CD8-positive, alpha-beta memory T cell (primary cell): ENCODE data around the gene SPACA6. TPM values are rescaled to one million over a fixed set of nuclear protein-coding genes. Genes with fewer than 3 reads are reported as not detected.
"Not testable (repeated sequence)": the region's sequence is repeated elsewhere in the genome, so short reads cannot be mapped to it uniquely, and the experiment has no call there.

Source experiments
- CTCF ChIA-PET: fragments of 350-600 bp; sonication (Branson Sonifier 250); formaldehyde crosslinking; loops from one replicate; lab custom pipeline; 2021; ENCODE audit warnings: antibody characterized with exemption; lab: Charles Lee
- POLR2A ChIA-PET: fragments of 350-600 bp; sonication (Branson Sonifier 250); formaldehyde crosslinking; loops from one replicate; lab custom pipeline; 2021; ENCODE audit warnings: antibody characterized with exemption; lab: Charles Lee
- DNase-seq, 5 donors: peaks; one replicate each; pipeline versions ENCODE4 v3.0.0 to v3.0.0-alpha.2; 2020 to 2022; ENCODE audit warnings: mixed read lengths in 1 of 5
- H3K27ac ChIP-seq: one replicate; pipeline ENCODE4 v1.7.0; 2013; ENCODE audit warnings: low read depth, mild to moderate bottlenecking, low read length, moderate library complexity
- H3K27me3 ChIP-seq: 2 replicates; pipeline ENCODE4 v1.7.0; 2013; ENCODE audit warnings: low read length, mild to moderate bottlenecking; ENCODE audit not compliant: insufficient read depth, poor library complexity, severe bottlenecking
- H3K36me3 ChIP-seq: 2 replicates; pipeline ENCODE4 v1.7.0; 2013; ENCODE audit warnings: mild to moderate bottlenecking, low read length, moderate library complexity; ENCODE audit not compliant: insufficient read depth
- H3K4me1 ChIP-seq: 2 replicates; pipeline ENCODE4 v1.7.0; 2013; ENCODE audit warnings: mild to moderate bottlenecking, low read length, moderate library complexity; ENCODE audit not compliant: insufficient read depth
- H3K4me3 ChIP-seq: 2 replicates; pipeline ENCODE4 v1.7.0; 2013; ENCODE audit warnings: mild to moderate bottlenecking, low read length
- H3K9me3 ChIP-seq: 2 replicates; pipeline ENCODE4 v1.7.0; 2013; ENCODE audit warnings: mild to moderate bottlenecking, low read length
- H3K27ac Mint-ChIP-seq, 8 donors: one replicate each; pipeline ENCODE4 v1.8.0; 2020 to 2021; ENCODE audit warnings: mixed read lengths in 8 of 8, mild to moderate bottlenecking in 6 of 8, inconsistent platforms in 3 of 8, moderate library complexity in 3 of 8
- H3K27me3 Mint-ChIP-seq, 2 donors: one replicate each; pipeline ENCODE4 v1.8.0; 2020 to 2021; ENCODE audit warnings: mixed read lengths in 2 of 2, mild to moderate bottlenecking in 1 of 2, moderate library complexity in 1 of 2
- H3K36me3 Mint-ChIP-seq, 3 donors: one replicate each; pipeline ENCODE4 v1.8.0; 2020 to 2021; ENCODE audit warnings: mixed read lengths in 3 of 3, inconsistent platforms in 1 of 3, mild to moderate bottlenecking in 1 of 3
- H3K4me1 Mint-ChIP-seq, 3 donors: one replicate each; pipeline ENCODE4 v1.8.0; 2020 to 2021; ENCODE audit warnings: mixed read lengths in 3 of 3, inconsistent platforms in 1 of 3, mild to moderate bottlenecking in 1 of 3
- H3K4me3 Mint-ChIP-seq, 7 donors: one replicate each; pipeline ENCODE4 v1.8.0; 2020 to 2021; ENCODE audit warnings: mixed read lengths in 7 of 7, mild to moderate bottlenecking in 6 of 7, moderate library complexity in 4 of 7, inconsistent platforms in 2 of 7
- H3K9me3 Mint-ChIP-seq, 5 donors: one replicate each; pipeline ENCODE4 v1.8.0; 2020 to 2022; ENCODE audit warnings: mixed read lengths in 5 of 5, mild to moderate bottlenecking in 3 of 5, moderate library complexity in 2 of 5, inconsistent platforms in 1 of 5
- polyA plus RNA-seq: library from polyadenylated mRNA; unstranded; fragments of 300-500 nt; fragmentation: Illumina TruSeq; gene quantifications from one replicate; pipeline ENCODE4 v1.2.3, GENCODE V29; 2021
- total RNA-seq, 2 experiments: library from RNA; stranded (reverse); gene quantifications; one replicate each; pipeline ENCODE4 v1.2.3, GENCODE V29; 2021

Gene SPACA6
- total and polyA plus RNA-seq, 3 experiments from 2014 or later: 2.2 to 3.3 (median 3.1) TPM

- no peak for DNase-seq
- POLR2A ChIA-PET: no interaction called here
- Mint-ChIP-seq H3K27me3 (peaks cover 20 to 32% of the 10 kb centered on the region in 2 donors), H3K4me3 (no peak overlapping the region), H3K27ac (no peak overlapping the region), H3K4me1 (peaks cover 5 to 6% (median 5%) of the 10 kb centered on the region in 3 donors), H3K9me3 (peaks cover 0 to 3% (median 0%) of the 10 kb centered on the region in 5 donors), H3K36me3 (peaks cover 0 to 2% (median 0%) of the 10 kb centered on the region in 3 donors)
- H3K27me3 ChIP-seq: no peaks in the 10 kb centered on the region
- no peak overlapping the region for H3K4me3 ChIP-seq
- no peak overlapping the region for H3K27ac ChIP-seq
- no peaks in the 10 kb centered on the region for H3K36me3 ChIP-seq
- no peaks in the 10 kb centered on the region for H3K4me1 ChIP-seq
- CTCF ChIA-PET: no interaction called here
- no peaks in the 10 kb centered on the region for H3K9me3 ChIP-seq
These were observed 38.3 kb upstream of the SPACA6 start for GRCh38 chr19:51654783-51655182.

- Histone ChIP-seq H3K4me3 (no peak overlapping the region), H3K27me3 (no peaks in the 10 kb centered on the region), H3K4me1 (no peaks in the 10 kb centered on the region), H3K27ac (no peak overlapping the region), H3K9me3 (no peaks in the 10 kb centered on the region), H3K36me3 (no peaks in the 10 kb centered on the region)
- Mint-ChIP-seq H3K27ac (no peak overlapping the region), H3K36me3 (peaks cover 0 to 1% (median 0%) of the 10 kb centered on the region in 3 donors), H3K4me1 (peaks cover 5 to 6% (median 5%) of the 10 kb centered on the region in 3 donors), H3K4me3 (no peak overlapping the region), H3K9me3 (peaks cover 0 to 4% (median 0%) of the 10 kb centered on the region in 5 donors), H3K27me3 (peaks cover 24 to 42% of the 10 kb centered on the region in 2 donors)
- CTCF ChIA-PET: interaction anchor here (0.7 to 0.9 kb wide), 2 partner anchors 8 to 9 kb away, joined by 3 to 4 read pairs; no protein-coding TSS in a partner anchor
- POLR2A ChIA-PET: no interaction called here
- DNase-seq: peak in 3 of 5 donors; percentile 3 to 54 (median 24)
These were observed 32.0 kb upstream of the SPACA6 start for GRCh38 chr19:51660975-51661600.

- Mint-ChIP-seq H3K9me3 (peaks cover 0 to 4% (median 0%) of the 10 kb centered on the region in 5 donors), H3K27me3 (peaks cover 28 to 58% of the 10 kb centered on the region in 2 donors), H3K27ac (peak overlapping the region in 1 of 8 donors; percentile 11), H3K4me3 (no peak overlapping the region), H3K36me3 (peaks cover 0 to 1% (median 0%) of the 10 kb centered on the region in 3 donors), H3K4me1 (no peaks in the 10 kb centered on the region)
- H3K27ac ChIP-seq: no peak overlapping the region
- DNase-seq: no peak
- no peaks in the 10 kb centered on the region for H3K9me3 ChIP-seq
- H3K4me3 ChIP-seq: no peak overlapping the region
- H3K27me3 ChIP-seq: no peaks in the 10 kb centered on the region
- H3K36me3 ChIP-seq: no peaks in the 10 kb centered on the region
- no peaks in the 10 kb centered on the region for H3K4me1 ChIP-seq
- POLR2A ChIA-PET: no interaction called here
- CTCF ChIA-PET: no interaction called here
These were observed 29.5 kb upstream of the SPACA6 start for GRCh38 chr19:51663650-51664049.

- ChIA-PET CTCF (no interaction called here), POLR2A (no interaction called here)
- H3K36me3 ChIP-seq: no peaks in the 10 kb centered on the region
These were observed 29.0 kb upstream of the SPACA6 start for GRCh38 chr19:51664131-51664530.

GRCh38 chr19:51664997-51665396, 28.1 kb upstream of the SPACA6 start:
- H3K36me3 Mint-ChIP-seq: peaks cover 0 to 1% (median 1%) of the 10 kb centered on the region in 3 donors
- H3K36me3 ChIP-seq: no peaks in the 10 kb centered on the region
- H3K9me3 ChIP-seq: no peaks in the 10 kb centered on the region
- H3K27ac ChIP-seq: no peak overlapping the region
- H3K9me3 Mint-ChIP-seq: peaks cover 0 to 4% (median 2%) of the 10 kb centered on the region in 5 donors
- H3K27ac Mint-ChIP-seq: no peak overlapping the region
- CTCF ChIA-PET: no interaction called here
- no peaks in the 10 kb centered on the region for H3K27me3 ChIP-seq
- DNase-seq: no peak
- POLR2A ChIA-PET: no interaction called here
- H3K4me1 Mint-ChIP-seq: no peaks in the 10 kb centered on the region
- no peak overlapping the region for H3K4me3 Mint-ChIP-seq
- H3K4me3 ChIP-seq: no peak overlapping the region
- no peaks in the 10 kb centered on the region for H3K4me1 ChIP-seq
- peaks cover 31 to 65% of the 10 kb centered on the region in 2 donors for H3K27me3 Mint-ChIP-seq

More at GRCh38 chr19:51664131-51664530, 29.0 kb upstream of the SPACA6 start:
- no peaks in the 10 kb centered on the region for H3K4me1 Mint-ChIP-seq
- Histone ChIP-seq H3K4me3 (no peak overlapping the region), H3K4me1 (no peaks in the 10 kb centered on the region), H3K9me3 (no peaks in the 10 kb centered on the region), H3K27me3 (no peaks in the 10 kb centered on the region), H3K27ac (no peak overlapping the region)
- H3K27ac Mint-ChIP-seq: no peak overlapping the region
- no peak for DNase-seq
- peaks cover 0 to 4% (median 2%) of the 10 kb centered on the region in 5 donors for H3K9me3 Mint-ChIP-seq
- peaks cover 27 to 60% of the 10 kb centered on the region in 2 donors for H3K27me3 Mint-ChIP-seq
- H3K4me3 Mint-ChIP-seq: no peak overlapping the region
- H3K36me3 Mint-ChIP-seq: peaks cover 0 to 1% (median 0%) of the 10 kb centered on the region in 3 donors

GRCh38 chr19:51668216-51668615, 24.9 kb upstream of the SPACA6 start:
- DNase-seq: no peak
- Histone ChIP-seq H3K9me3 (no peaks in the 10 kb centered on the region), H3K27ac (no peak overlapping the region), H3K4me3 (no peak overlapping the region), H3K27me3 (no peaks in the 10 kb centered on the region), H3K4me1 (no peaks in the 10 kb centered on the region), H3K36me3 (no peaks in the 10 kb centered on the region)
- Mint-ChIP-seq H3K27me3 (peaks cover 20 to 57% of the 10 kb centered on the region in 2 donors), H3K4me1 (no peaks in the 10 kb centered on the region), H3K36me3 (peaks cover 0 to 4% (median 1%) of the 10 kb centered on the region in 3 donors), H3K27ac (no peak overlapping the region), H3K4me3 (no peak overlapping the region), H3K9me3 (peaks cover 0 to 5% (median 3%) of the 10 kb centered on the region in 5 donors)
- CTCF ChIA-PET: no interaction called here
- POLR2A ChIA-PET: no interaction called here

- H3K9me3 ChIP-seq, DNase-seq, H3K36me3 ChIP-seq, H3K27ac Mint-ChIP-seq, CTCF ChIA-PET, H3K27ac ChIP-seq, H3K4me3 ChIP-seq, POLR2A ChIA-PET, H3K9me3 Mint-ChIP-seq, H3K27me3 ChIP-seq, H3K36me3 Mint-ChIP-seq: not testable (repeated sequence)
- H3K27me3 Mint-ChIP-seq: peaks cover 19 to 31% of the 10 kb centered on the region in 2 donors
- peaks cover 11% of the 10 kb centered on the region for H3K4me1 ChIP-seq
- H3K4me3 Mint-ChIP-seq: peak overlapping the region in 1 of 7 donors; percentile 62
- H3K4me1 Mint-ChIP-seq: peaks cover 3 to 10% (median 8%) of the 10 kb centered on the region in 3 donors
These were observed 17.1 kb upstream of the SPACA6 start for GRCh38 chr19:51675911-51676565.

- H3K4me1 ChIP-seq: peaks cover 11% of the 10 kb centered on the region
- H3K27me3 ChIP-seq: no peaks in the 10 kb centered on the region
- POLR2A ChIA-PET: no interaction called here
- peak in 2 of 5 donors; percentile 10 to 61 for DNase-seq
- Mint-ChIP-seq H3K36me3 (no peaks in the 10 kb centered on the region), H3K4me1 (peaks cover 3 to 10% (median 8%) of the 10 kb centered on the region in 3 donors), H3K27ac (peak overlapping the region in 5 of 8 donors; percentile 9 to 67 (median 23)), H3K27me3 (peaks cover 20 to 36% of the 10 kb centered on the region in 2 donors), H3K9me3 (peaks cover 0 to 5% (median 3%) of the 10 kb centered on the region in 5 donors), H3K4me3 (peak overlapping the region in 5 of 7 donors; percentile 6 to 62 (median 39))
- no peaks in the 10 kb centered on the region for H3K9me3 ChIP-seq
- no peak overlapping the region for H3K27ac ChIP-seq
- H3K36me3 ChIP-seq: no peaks in the 10 kb centered on the region
- CTCF ChIA-PET: no interaction called here
- no peak overlapping the region for H3K4me3 ChIP-seq
These were observed 16.5 kb upstream of the SPACA6 start for GRCh38 chr19:51676566-51677083.
